Right lobe of liver (tissue), 4 donors: ENCODE results near the gene KLHL22.
A peak's percentile ranks its signal among the peaks of the same experiment; 100 is the strongest.

Source experiments
- CTCF ChIP-seq, 4 donors: fragments of 200-600 bp in 3 of 4; fragments of 450-650 bp in 1 of 4; IDR thresholded peaks; one replicate each; pipeline versions ENCODE4 v1.5.1 to v1.8.0; 2016 to 2022; ENCODE audit warnings: antibody characterized with exemption in 4 of 4, mild to moderate bottlenecking in 2 of 4
- POLR2A ChIP-seq: fragments of 450-650 bp; IDR thresholded peaks from one replicate; pipeline ENCODE4 v1.6.1; 2017; ENCODE audit warnings: antibody characterized with exemption, mild to moderate bottlenecking
- donor health status: DM: no; HTN: no; CAD: no.
- donor health status: DM: no; HTN: no; CAD: no.
- donor health status: DM: no; HTN: yes; CAD: no.

- TF ChIP-seq CTCF (IDR thresholded peaks at IDR 0.05) (no peak), POLR2A (peak; percentile 77)
These were observed 11.9 kb upstream of the KLHL22 start, which contains the start of gene MED15 for GRCh38 chr22:20507253-20508066.
